GM06990 (cell line): Measurements from ENCODE around the gene FHOD3.

Experiments used
- DNase-seq: peaks from one replicate; pipeline ENCODE4 v3.0.0-alpha.2; 2011; ENCODE audit not compliant: insufficient read length; ENCODE audit errors: extremely low read depth
- H3K27me3 ChIP-seq: replicated peaks from 2 replicates; pipeline ENCODE4 v1.6.0; 2011; ENCODE audit warnings: low read length; ENCODE audit not compliant: control insufficient read depth, insufficient read depth
- H3K36me3 ChIP-seq: 2 replicates; pipeline ENCODE4 v1.5.1; 2011; ENCODE audit warnings: low read length; ENCODE audit not compliant: control insufficient read depth, insufficient read depth
- H3K4me3 ChIP-seq: replicated peaks from 2 replicates; pipeline ENCODE4 v1.5.1; 2011; ENCODE audit warnings: low read depth, mild to moderate bottlenecking, control low read depth, low read length
- TF ChIP-seq, protein P1 (sequence below): IDR thresholded peaks from 2 replicates; pipeline ENCODE4 v1.5.1; 2011; ENCODE audit warnings: low read length, control low read depth, mild to moderate bottlenecking, inconsistent platforms; ENCODE audit not compliant: insufficient read depth, poor library complexity, severe bottlenecking

FHOD3 gene

DNA sequence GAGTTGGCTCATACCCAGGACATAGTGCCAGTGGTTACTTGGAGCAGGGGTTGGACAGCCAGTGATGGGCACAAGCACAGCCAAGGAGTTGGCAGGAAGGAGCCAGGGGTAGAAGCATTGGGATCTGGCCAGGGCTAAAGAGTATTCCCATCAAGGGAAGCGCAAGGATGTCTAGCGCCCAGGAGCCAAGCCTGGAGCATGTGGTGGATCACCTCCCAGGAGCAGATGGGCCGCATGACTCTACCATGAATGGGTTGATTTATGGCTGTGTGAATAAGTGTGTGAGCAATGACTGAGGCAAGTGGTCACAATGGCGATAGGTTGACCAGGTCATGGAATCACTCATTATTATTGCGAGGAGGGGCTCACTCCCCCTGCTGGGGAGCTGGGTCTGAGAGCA is 111.1 kb downstream of the FHOD3 start:
- no peaks in the 10 kb centered on the region for H3K36me3 ChIP-seq
- H3K4me3 ChIP-seq: no peak overlapping the region
- no peak for DNase-seq
- no peaks in the 10 kb centered on the region for H3K27me3 ChIP-seq
- TF ChIP-seq, protein P1, sequence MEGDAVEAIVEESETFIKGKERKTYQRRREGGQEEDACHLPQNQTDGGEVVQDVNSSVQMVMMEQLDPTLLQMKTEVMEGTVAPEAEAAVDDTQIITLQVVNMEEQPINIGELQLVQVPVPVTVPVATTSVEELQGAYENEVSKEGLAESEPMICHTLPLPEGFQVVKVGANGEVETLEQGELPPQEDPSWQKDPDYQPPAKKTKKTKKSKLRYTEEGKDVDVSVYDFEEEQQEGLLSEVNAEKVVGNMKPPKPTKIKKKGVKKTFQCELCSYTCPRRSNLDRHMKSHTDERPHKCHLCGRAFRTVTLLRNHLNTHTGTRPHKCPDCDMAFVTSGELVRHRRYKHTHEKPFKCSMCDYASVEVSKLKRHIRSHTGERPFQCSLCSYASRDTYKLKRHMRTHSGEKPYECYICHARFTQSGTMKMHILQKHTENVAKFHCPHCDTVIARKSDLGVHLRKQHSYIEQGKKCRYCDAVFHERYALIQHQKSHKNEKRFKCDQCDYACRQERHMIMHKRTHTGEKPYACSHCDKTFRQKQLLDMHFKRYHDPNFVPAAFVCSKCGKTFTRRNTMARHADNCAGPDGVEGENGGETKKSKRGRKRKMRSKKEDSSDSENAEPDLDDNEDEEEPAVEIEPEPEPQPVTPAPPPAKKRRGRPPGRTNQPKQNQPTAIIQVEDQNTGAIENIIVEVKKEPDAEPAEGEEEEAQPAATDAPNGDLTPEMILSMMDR: no peak

DNA sequence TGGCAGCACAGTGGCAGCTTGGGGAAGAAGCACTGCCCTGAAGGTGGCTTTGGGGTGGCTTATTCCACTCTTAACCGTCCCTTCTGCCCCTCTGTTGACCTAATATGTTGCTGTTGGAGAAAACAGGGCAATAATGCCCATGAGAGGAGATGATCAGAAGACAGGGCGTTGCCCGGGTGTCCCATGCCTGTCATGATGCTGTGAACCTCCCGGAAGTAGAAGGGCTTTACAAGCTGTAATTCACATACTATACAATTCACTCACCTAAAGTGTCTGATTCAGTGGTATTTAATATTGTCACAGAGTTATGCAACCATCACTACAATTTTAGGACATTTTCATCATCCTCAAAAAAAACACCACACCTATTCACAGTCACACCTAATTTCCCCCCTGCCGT is 112.3 kb downstream of the FHOD3 start:
- no peaks in the 10 kb centered on the region for H3K36me3 ChIP-seq
- H3K4me3 ChIP-seq: no peak overlapping the region
- TF ChIP-seq, protein P1: no peak
- DNase-seq: no peak
- H3K27me3 ChIP-seq: no peaks in the 10 kb centered on the region

DNA sequence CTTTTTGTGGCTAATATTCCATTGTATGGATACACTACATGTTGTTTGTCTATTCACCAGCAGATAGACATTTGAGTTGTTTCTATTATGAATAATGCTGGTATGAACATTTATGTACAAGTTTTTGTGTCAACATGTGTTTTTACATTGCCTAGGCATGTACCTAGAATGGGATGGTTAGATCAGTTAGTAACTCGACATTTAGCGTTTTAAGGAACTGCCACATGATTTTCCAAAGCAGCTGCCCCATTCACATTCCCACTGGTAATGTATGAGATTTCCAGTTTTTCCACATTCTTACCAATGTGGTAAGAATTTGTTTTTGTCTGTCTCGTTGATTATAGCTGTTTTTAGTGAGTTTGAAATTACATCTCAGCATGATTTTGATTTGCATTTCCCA is 112.8 kb downstream of the FHOD3 start:
- TF ChIP-seq, protein P1: no peak

DNA sequence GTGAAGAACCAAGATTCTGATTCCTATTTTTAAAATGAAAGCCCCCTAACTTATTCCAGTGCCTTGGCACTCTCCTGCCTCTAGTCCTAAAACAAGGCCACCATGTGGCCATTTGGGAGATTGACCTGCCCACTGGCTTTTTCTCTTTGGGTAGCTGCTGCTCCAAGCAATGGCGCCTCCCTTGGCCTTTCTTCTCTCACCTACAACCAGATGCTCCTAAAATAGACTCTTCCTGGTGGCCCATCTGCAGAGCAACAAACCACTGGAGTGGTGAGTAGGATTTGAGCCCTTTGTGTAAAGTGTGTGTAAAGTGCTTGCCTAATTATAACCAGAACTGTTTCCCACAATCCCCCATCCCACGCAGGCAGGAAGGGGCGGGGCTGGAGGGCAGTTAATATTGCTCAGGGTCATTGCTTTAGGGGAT is 114.2 kb downstream of the FHOD3 start:
- no peak for DNase-seq
- Histone ChIP-seq H3K4me3 (no peak overlapping the region), H3K27me3 (no peaks in the 10 kb centered on the region), H3K36me3 (no peaks in the 10 kb centered on the region)
- TF ChIP-seq, protein P1: peak; percentile 64

More for the DNA sequence above, 112.8 kb downstream of the FHOD3 start:
- H3K36me3 ChIP-seq: no peaks in the 10 kb centered on the region
- no peaks in the 10 kb centered on the region for H3K27me3 ChIP-seq
- H3K4me3 ChIP-seq: no peak overlapping the region
- no peak for DNase-seq

DNA sequence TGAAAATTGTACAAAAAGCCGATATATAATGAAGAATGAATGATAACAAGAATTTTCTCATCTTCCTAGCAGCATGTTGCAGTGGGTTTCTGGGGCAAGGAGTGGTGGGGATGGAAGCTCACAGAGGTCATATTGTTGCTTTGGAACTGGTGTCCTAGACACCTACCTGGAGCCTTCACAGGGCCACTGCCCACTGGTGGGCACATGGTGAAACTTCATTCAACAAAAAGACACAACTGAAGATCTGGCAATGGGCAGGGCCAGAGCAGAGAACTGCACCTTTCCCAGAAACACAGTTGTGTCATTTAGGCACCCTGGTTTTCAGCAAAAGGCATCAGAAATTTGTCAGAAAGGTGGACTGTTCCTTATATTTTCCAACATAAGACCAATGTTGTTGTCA is 115.3 kb downstream of the FHOD3 start:
- no peaks in the 10 kb centered on the region for H3K27me3 ChIP-seq
- TF ChIP-seq, protein P1: peak; percentile 57
- no peak for DNase-seq

DNA sequence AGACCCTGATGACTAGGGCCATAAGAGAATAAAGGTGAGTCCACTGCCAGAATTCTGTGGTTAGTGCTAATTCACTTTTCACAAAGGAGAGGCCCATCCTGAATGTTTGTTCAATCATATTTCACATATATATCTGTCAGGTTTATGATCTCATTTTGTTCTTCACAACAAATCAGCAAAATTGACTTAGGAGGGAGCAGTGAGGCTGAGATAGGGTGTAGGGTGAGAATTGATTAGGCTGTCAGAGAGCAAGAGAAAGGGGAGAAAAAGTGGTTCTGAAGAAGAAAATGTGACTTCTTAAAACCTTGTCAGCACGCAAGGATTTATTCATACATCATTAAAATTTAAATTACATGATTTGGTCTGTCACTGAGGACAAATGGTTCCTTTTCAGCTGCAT is 117.7 kb downstream of the FHOD3 start:
- no peak overlapping the region for H3K4me3 ChIP-seq
- TF ChIP-seq, protein P1: no peak
- H3K36me3 ChIP-seq: no peaks in the 10 kb centered on the region
- DNase-seq: no peak
- no peaks in the 10 kb centered on the region for H3K27me3 ChIP-seq

More for the DNA sequence above, 115.3 kb downstream of the FHOD3 start:
- no peak overlapping the region for H3K4me3 ChIP-seq
- H3K36me3 ChIP-seq: no peaks in the 10 kb centered on the region
